Neural progenitor cell (in vitro differentiated cells): ENCODE results near the gene OR51A2.
"Not testable (repeated sequence)": the region's sequence is repeated elsewhere in the genome, so short reads cannot be mapped to it uniquely, and the experiment has no call there.

Source experiments
- EZH2 ChIP-seq: fragments of 200-600 bp; sonication (generic); IDR thresholded peaks from 2 replicates; pipeline ENCODE4 v1.6.1; 2017; ENCODE audit warnings: antibody characterized with exemption, mild to moderate bottlenecking, moderate library complexity
- TF ChIP-seq, protein P1 (sequence below): fragments of 200-600 bp; sonication (generic); IDR thresholded peaks from 2 replicates; pipeline ENCODE4 v1.5.1; 2017; ENCODE audit warnings: antibody characterized with exemption, mild to moderate bottlenecking

DNA sequence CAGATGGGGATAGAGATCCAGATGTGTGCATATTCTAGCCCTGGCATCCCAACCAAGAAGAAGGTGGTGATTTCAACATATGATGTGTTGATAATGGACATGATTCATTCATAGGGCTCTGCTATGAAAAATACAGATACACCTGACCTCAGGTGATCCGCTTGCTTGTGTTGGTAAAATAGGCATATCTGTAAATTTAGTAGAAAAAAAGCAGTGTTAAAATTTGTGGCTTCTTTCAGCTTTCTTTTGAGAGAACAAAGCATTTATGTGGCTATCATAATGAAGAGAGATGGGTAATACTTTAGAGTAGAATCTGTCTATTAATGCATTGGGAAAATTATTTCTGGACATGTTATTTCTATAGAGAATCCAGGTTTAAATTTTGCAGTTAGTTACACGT lies at the start of gene OR51A2:
- not testable (repeated sequence) for TF ChIP-seq EZH2
- TF ChIP-seq, protein P1, sequence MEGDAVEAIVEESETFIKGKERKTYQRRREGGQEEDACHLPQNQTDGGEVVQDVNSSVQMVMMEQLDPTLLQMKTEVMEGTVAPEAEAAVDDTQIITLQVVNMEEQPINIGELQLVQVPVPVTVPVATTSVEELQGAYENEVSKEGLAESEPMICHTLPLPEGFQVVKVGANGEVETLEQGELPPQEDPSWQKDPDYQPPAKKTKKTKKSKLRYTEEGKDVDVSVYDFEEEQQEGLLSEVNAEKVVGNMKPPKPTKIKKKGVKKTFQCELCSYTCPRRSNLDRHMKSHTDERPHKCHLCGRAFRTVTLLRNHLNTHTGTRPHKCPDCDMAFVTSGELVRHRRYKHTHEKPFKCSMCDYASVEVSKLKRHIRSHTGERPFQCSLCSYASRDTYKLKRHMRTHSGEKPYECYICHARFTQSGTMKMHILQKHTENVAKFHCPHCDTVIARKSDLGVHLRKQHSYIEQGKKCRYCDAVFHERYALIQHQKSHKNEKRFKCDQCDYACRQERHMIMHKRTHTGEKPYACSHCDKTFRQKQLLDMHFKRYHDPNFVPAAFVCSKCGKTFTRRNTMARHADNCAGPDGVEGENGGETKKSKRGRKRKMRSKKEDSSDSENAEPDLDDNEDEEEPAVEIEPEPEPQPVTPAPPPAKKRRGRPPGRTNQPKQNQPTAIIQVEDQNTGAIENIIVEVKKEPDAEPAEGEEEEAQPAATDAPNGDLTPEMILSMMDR = not testable (repeated sequence)
